ENCODE data around the gene BDH1. TPM values are rescaled to one million over a fixed set of nuclear protein-coding genes. Genes with fewer than 3 reads are reported as not detected.
A peak's percentile ranks its signal among the peaks of the same experiment; 100 is the strongest.

BDH1 gene
- total and polyA plus RNA-seq, 2 of the 13 experiments (the other 11 are each of a cell fraction or from before 2014, with no cell fraction given): 21.2 to 71.9 TPM

GRCh38 chr3:197519801-197520211, 36.0 kb downstream of the BDH1 start (continued):
- TF ChIP-seq PATZ1 (CRISPR knock-in tag; IDR thresholded peaks at IDR 0.05) (0 out of 2 replicates have a peak, but pooled peaks have one; percentile 23), TRAFD1 (CRISPR knock-in tag; IDR thresholded peaks at IDR 0.05; ENCODE audit: borderline replicate concordance) (no peak), CTCF (CRISPR knock-in tag; IDR thresholded peaks at IDR 0.05) (peak; percentile 39; the same call in 1 of the 2 replicates), ZNF777 (CRISPR knock-in tag; IDR thresholded peaks at IDR 0.05) (no peak), ZMYM3 (CRISPR knock-in tag; IDR thresholded peaks at IDR 0.05) (no peak), MED1 (CRISPR knock-in tag; IDR thresholded peaks at IDR 0.05) (no peak), LBX2 (CRISPR knock-in tag; IDR thresholded peaks at IDR 0.05; ENCODE audit: borderline replicate concordance) (no peak), ZNF558 (CRISPR knock-in tag; IDR thresholded peaks at IDR 0.05; ENCODE audit: borderline replicate concordance) (0 out of 2 replicates have a peak, but pooled peaks have one; percentile 41), AGO1 (IDR thresholded peaks at IDR 0.05; ENCODE audit: low read depth, low read length, poor library complexity, severe bottlenecking) (peak; percentile 26), TP53 (CRISPR knock-in tag; conservative IDR thresholded peaks at IDR 0.05) (no peak), KDM5A (IDR thresholded peaks at IDR 0.05; ENCODE audit: borderline replicate concordance, low read length) (no peak), ZNF501 (CRISPR knock-in tag; IDR thresholded peaks at IDR 0.05) (no peak), ZNF460 (CRISPR knock-in tag; IDR thresholded peaks at IDR 0.05; ENCODE audit: borderline replicate concordance) (no peak)
